A673 (cell line): Measurements from ENCODE around the gene NPIPA2.
"Not testable (repeated sequence)": the region's sequence is repeated elsewhere in the genome, so short reads cannot be mapped to it uniquely, and the experiment has no call there.

Experiments used
- EZH2 ChIP-seq: fragments of 200-600 bp; sonication (generic); IDR thresholded peaks from 2 replicates; pipeline ENCODE4 v1.6.1; 2017; ENCODE audit warnings: borderline replicate concordance, low read depth, mild to moderate bottlenecking, mixed read lengths, antibody characterized with exemption, low read length; ENCODE audit not compliant: poor library complexity, severe bottlenecking
- TF ChIP-seq, protein P1 (sequence below): fragments of 300-800, 200-600 bp; sonication (generic); conservative IDR thresholded peaks from 2 replicates; pipeline ENCODE4 v1.5.1; 2017; ENCODE audit warnings: low read depth, mild to moderate bottlenecking, antibody characterized with exemption, low read length, moderate library complexity, mixed read lengths

DNA sequence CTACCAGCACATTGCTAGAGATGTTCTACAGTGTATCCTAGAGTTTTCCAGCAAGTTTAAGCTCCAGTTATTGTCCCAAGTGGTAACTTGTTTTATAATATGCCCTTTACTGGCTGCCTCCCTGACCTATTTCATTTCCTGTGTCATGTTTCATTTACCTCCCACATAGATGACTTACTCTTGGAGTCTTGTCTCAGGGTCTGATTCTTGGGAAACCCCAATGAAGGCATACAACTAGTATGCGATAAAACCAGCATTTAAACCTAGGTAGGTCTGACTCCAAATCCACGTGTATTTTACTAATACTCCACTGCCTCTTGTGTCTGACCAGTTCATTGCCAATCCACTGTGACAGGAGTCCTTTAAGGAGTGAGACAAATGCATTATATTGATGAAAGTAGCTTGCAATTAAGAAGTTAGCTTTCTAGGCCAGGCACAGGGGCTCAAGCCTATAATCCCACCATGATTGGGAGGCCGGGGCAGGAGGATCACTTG lies 64.9 kb downstream of the NPIPA2 start:
- TF ChIP-seq, protein P1, sequence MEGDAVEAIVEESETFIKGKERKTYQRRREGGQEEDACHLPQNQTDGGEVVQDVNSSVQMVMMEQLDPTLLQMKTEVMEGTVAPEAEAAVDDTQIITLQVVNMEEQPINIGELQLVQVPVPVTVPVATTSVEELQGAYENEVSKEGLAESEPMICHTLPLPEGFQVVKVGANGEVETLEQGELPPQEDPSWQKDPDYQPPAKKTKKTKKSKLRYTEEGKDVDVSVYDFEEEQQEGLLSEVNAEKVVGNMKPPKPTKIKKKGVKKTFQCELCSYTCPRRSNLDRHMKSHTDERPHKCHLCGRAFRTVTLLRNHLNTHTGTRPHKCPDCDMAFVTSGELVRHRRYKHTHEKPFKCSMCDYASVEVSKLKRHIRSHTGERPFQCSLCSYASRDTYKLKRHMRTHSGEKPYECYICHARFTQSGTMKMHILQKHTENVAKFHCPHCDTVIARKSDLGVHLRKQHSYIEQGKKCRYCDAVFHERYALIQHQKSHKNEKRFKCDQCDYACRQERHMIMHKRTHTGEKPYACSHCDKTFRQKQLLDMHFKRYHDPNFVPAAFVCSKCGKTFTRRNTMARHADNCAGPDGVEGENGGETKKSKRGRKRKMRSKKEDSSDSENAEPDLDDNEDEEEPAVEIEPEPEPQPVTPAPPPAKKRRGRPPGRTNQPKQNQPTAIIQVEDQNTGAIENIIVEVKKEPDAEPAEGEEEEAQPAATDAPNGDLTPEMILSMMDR = not testable (repeated sequence)
- not testable (repeated sequence) for TF ChIP-seq EZH2
